Tibial nerve (tissue), 4 donors: ENCODE results near the gene SLC35F3.

Source experiments
- EP300 ChIP-seq, 2 donors: sonication (generic); formaldehyde crosslinking; IDR thresholded peaks; one replicate each; pipeline ENCODE4 v1.6.1; 2017; ENCODE audit warnings: antibody characterized with exemption in 2 of 2, mild to moderate bottlenecking in 1 of 2
- POLR2A ChIP-seq, 2 donors: fragments of 450-650 bp; IDR thresholded peaks; one replicate each; pipeline ENCODE4 v1.6.1; 2017; ENCODE audit warnings: antibody characterized with exemption in 2 of 2, mild to moderate bottlenecking in 2 of 2, moderate library complexity in 2 of 2
- TF ChIP-seq, protein P1 (sequence below), 5 experiments: fragments of 200-600 bp in 3 of 5; fragments of 450-650 bp in 2 of 5; sonication (generic) in 3 of 5; IDR thresholded peaks; one replicate each; pipeline ENCODE4 v1.5.1; 2016 to 2019; ENCODE audit warnings: antibody characterized with exemption in 5 of 5, mild to moderate bottlenecking in 3 of 5, moderate library complexity in 2 of 5

- TF ChIP-seq, protein P1, sequence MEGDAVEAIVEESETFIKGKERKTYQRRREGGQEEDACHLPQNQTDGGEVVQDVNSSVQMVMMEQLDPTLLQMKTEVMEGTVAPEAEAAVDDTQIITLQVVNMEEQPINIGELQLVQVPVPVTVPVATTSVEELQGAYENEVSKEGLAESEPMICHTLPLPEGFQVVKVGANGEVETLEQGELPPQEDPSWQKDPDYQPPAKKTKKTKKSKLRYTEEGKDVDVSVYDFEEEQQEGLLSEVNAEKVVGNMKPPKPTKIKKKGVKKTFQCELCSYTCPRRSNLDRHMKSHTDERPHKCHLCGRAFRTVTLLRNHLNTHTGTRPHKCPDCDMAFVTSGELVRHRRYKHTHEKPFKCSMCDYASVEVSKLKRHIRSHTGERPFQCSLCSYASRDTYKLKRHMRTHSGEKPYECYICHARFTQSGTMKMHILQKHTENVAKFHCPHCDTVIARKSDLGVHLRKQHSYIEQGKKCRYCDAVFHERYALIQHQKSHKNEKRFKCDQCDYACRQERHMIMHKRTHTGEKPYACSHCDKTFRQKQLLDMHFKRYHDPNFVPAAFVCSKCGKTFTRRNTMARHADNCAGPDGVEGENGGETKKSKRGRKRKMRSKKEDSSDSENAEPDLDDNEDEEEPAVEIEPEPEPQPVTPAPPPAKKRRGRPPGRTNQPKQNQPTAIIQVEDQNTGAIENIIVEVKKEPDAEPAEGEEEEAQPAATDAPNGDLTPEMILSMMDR (IDR thresholded peaks at IDR 0.05) = peak in 4 of 5 experiments; percentile 52 to 72 (median 58)
- TF ChIP-seq EP300 (IDR thresholded peaks at IDR 0.05) (no peak), POLR2A (IDR thresholded peaks at IDR 0.05) (no peak)
These were observed 210.3 kb downstream of the SLC35F3 start for GRCh38 chr1:234114648-234115307.
